Astrocyte (in vitro differentiated cells and primary cell): ENCODE data around the gene NAB1. TPM values are rescaled to one million over a fixed set of nuclear protein-coding genes. Genes with fewer than 3 reads are reported as not detected.

Experiments
- DNase-seq: peaks from one replicate; pipeline ENCODE4 v3.0.0-alpha.2; 2010; ENCODE audit warnings: low read depth
- FAIRE-seq: peaks from 2 replicates; lab custom pipeline; 2011; peaks lifted over from hg19 to GRCh38; lab: Jason Lieb, UNC
- H2AFZ ChIP-seq: 2 replicates; pipeline ENCODE4 v1.6.0; 2012; ENCODE audit warnings: low read depth, low read length, inconsistent platforms
- H3K27ac ChIP-seq: 2 replicates; pipeline ENCODE4 v1.5.1; 2011; ENCODE audit warnings: low read depth, low read length, inconsistent platforms
- H3K27me3 ChIP-seq: 2 replicates; pipeline ENCODE4 v1.6.0; 2011; ENCODE audit warnings: low read length, inconsistent platforms; ENCODE audit not compliant: insufficient read depth
- H3K36me3 ChIP-seq: 2 replicates; pipeline ENCODE4 v1.5.1; 2011; ENCODE audit warnings: low read length, inconsistent platforms; ENCODE audit not compliant: insufficient read depth
- H3K4me1 ChIP-seq: 2 replicates; pipeline ENCODE4 v1.5.1; 2011; ENCODE audit warnings: low read length, inconsistent platforms; ENCODE audit not compliant: insufficient read depth
- H3K4me2 ChIP-seq: 2 replicates; pipeline ENCODE4 v1.6.0; 2012; ENCODE audit warnings: low read length, inconsistent platforms
- H3K4me3 ChIP-seq: 2 replicates; pipeline ENCODE4 v1.5.1; 2011; ENCODE audit warnings: low read depth, mild to moderate bottlenecking, low read length, inconsistent platforms; ENCODE audit not compliant: insufficient read depth
- H3K79me2 ChIP-seq: 2 replicates; pipeline ENCODE4 v1.6.0; 2012; ENCODE audit warnings: mild to moderate bottlenecking, low read length, inconsistent platforms; ENCODE audit not compliant: insufficient read depth
- H3K9ac ChIP-seq: 2 replicates; pipeline ENCODE4 v1.6.0; 2012; ENCODE audit warnings: mild to moderate bottlenecking, low read length, inconsistent platforms
- H3K9me3 ChIP-seq: 2 replicates; pipeline ENCODE4 v1.5.1; 2012; ENCODE audit warnings: low read depth, mild to moderate bottlenecking, low read length, inconsistent platforms; ENCODE audit not compliant: insufficient read depth
- H4K20me1 ChIP-seq: 2 replicates; pipeline ENCODE4 v1.6.0; 2012; ENCODE audit warnings: low read length, inconsistent platforms; ENCODE audit not compliant: insufficient read depth
- H3K27ac Mint-ChIP-seq: one replicate; pipeline ENCODE4 v1.8.0; 2021; ENCODE audit warnings: mild to moderate bottlenecking, mixed read lengths; ENCODE audit not compliant: unreplicated experiment
- H3K27me3 Mint-ChIP-seq: one replicate; pipeline ENCODE4 v1.8.0; 2021; ENCODE audit warnings: low read depth, mixed read lengths; ENCODE audit not compliant: unreplicated experiment
- H3K36me3 Mint-ChIP-seq: one replicate; pipeline ENCODE4 v1.8.0; 2021; ENCODE audit warnings: low read depth, mixed read lengths; ENCODE audit not compliant: unreplicated experiment
- H3K4me1 Mint-ChIP-seq: one replicate; pipeline ENCODE4 v1.8.0; 2021; ENCODE audit warnings: low read depth, mixed read lengths; ENCODE audit not compliant: unreplicated experiment
- H3K4me3 Mint-ChIP-seq: one replicate; pipeline ENCODE4 v1.8.0; 2021; ENCODE audit warnings: mild to moderate bottlenecking, moderate library complexity, mixed read lengths; ENCODE audit not compliant: unreplicated experiment
- H3K9me3 Mint-ChIP-seq: one replicate; pipeline ENCODE4 v1.8.0; 2021; ENCODE audit warnings: mild to moderate bottlenecking, mixed read lengths; ENCODE audit not compliant: unreplicated experiment
- CTCF ChIP-seq: IDR thresholded peaks from 2 replicates; pipeline ENCODE4 v1.5.1; 2011; ENCODE audit warnings: low read depth, mild to moderate bottlenecking, inconsistent platforms, low read length, moderate library complexity; ENCODE audit not compliant: insufficient read depth
- EZH2 ChIP-seq: IDR thresholded peaks from 2 replicates; pipeline ENCODE4 v1.6.1; 2012; ENCODE audit warnings: mild to moderate bottlenecking, low read length, inconsistent platforms; ENCODE audit not compliant: insufficient read depth
- total RNA-seq: library from RNA; stranded (reverse); gene quantifications from 2 replicates; pipeline ENCODE4 v1.2.1, GENCODE V29; 2021

Gene NAB1
- total RNA-seq, 1 donor from 2014 or later: 25.4 TPM

- Histone ChIP-seq H3K36me3 (no peaks in the 10 kb centered on the region), H3K9ac (no peak overlapping the region), H3K27me3 (no peaks in the 10 kb centered on the region), H3K79me2 (peaks cover 68% of the 10 kb centered on the region), H4K20me1 (peaks cover 46% of the 10 kb centered on the region), H3K27ac (no peak overlapping the region), H2AFZ (no peak overlapping the region), H3K4me1 (no peaks in the 10 kb centered on the region), H3K9me3 (no peaks in the 10 kb centered on the region), H3K4me2 (peak overlapping the region; percentile 91), H3K4me3 (no peak overlapping the region)
- Mint-ChIP-seq H3K9me3 (no peaks in the 10 kb centered on the region), H3K27me3 (no peaks in the 10 kb centered on the region), H3K27ac (no peak overlapping the region), H3K4me1 (peaks cover 16% of the 10 kb centered on the region), H3K36me3 (no peaks in the 10 kb centered on the region), H3K4me3 (peak overlapping the region; percentile 97)
- DNase-seq: no peak
- TF ChIP-seq CTCF (no peak), EZH2 (no peak)
- no peak for FAIRE-seq
Observed at GRCh38 chr2:190651413-190651812, 2.5 kb downstream of the NAB1 start.

GRCh38 chr2:190653231-190653630 lies 4.3 kb downstream of the NAB1 start:
- no peaks in the 10 kb centered on the region for H3K9me3 ChIP-seq
- no peak overlapping the region for H3K4me3 ChIP-seq
- no peak for FAIRE-seq
- TF ChIP-seq CTCF (no peak), EZH2 (no peak)
- H3K4me1 ChIP-seq: no peaks in the 10 kb centered on the region
- H2AFZ ChIP-seq: no peak overlapping the region
- H3K79me2 ChIP-seq: peaks cover 86% of the 10 kb centered on the region
- no peaks in the 10 kb centered on the region for H3K36me3 Mint-ChIP-seq
- no peaks in the 10 kb centered on the region for H3K27me3 Mint-ChIP-seq
- H3K4me1 Mint-ChIP-seq: peaks cover 11% of the 10 kb centered on the region
- H3K27me3 ChIP-seq: no peaks in the 10 kb centered on the region
- H3K4me3 Mint-ChIP-seq: no peak overlapping the region
- H4K20me1 ChIP-seq: peaks cover 60% of the 10 kb centered on the region
- H3K9me3 Mint-ChIP-seq: no peaks in the 10 kb centered on the region
- DNase-seq: peak; percentile 56
- no peak overlapping the region for H3K9ac ChIP-seq
- H3K27ac Mint-ChIP-seq: no peak overlapping the region
- H3K36me3 ChIP-seq: no peaks in the 10 kb centered on the region
- H3K4me2 ChIP-seq: peak overlapping the region; percentile 1
- H3K27ac ChIP-seq: no peak overlapping the region

- Histone ChIP-seq H3K9ac (no peak overlapping the region), H3K4me2 (no peak overlapping the region), H3K4me1 (no peaks in the 10 kb centered on the region), H4K20me1 (peaks cover 67% of the 10 kb centered on the region), H3K27ac (no peak overlapping the region), H3K79me2 (peaks cover 93% of the 10 kb centered on the region), H3K9me3 (no peaks in the 10 kb centered on the region), H3K27me3 (no peaks in the 10 kb centered on the region), H3K4me3 (no peak overlapping the region), H2AFZ (no peak overlapping the region), H3K36me3 (no peaks in the 10 kb centered on the region)
- no peak overlapping the region for H3K27ac Mint-ChIP-seq
- FAIRE-seq (no peak), DNase-seq (no peak)
- no peak for TF ChIP-seq CTCF
- TF ChIP-seq EZH2: no peak
- H3K4me1 Mint-ChIP-seq: peaks cover 12% of the 10 kb centered on the region
- no peak overlapping the region for H3K4me3 Mint-ChIP-seq
- H3K36me3 Mint-ChIP-seq: no peaks in the 10 kb centered on the region
- H3K27me3 Mint-ChIP-seq: no peaks in the 10 kb centered on the region
- H3K9me3 Mint-ChIP-seq: no peaks in the 10 kb centered on the region
Observed at GRCh38 chr2:190653931-190654330, 5.0 kb downstream of the NAB1 start.
